Measurements from ENCODE around the gene CLIC6. TPM values are rescaled to one million over a fixed set of nuclear protein-coding genes. Genes with fewer than 3 reads are reported as not detected.

The CLIC6 gene
- total and polyA plus RNA-seq, 9 of the 15 experiments (the other 6 are each of a cell fraction or from before 2014, with no cell fraction given): not detected

DNA sequence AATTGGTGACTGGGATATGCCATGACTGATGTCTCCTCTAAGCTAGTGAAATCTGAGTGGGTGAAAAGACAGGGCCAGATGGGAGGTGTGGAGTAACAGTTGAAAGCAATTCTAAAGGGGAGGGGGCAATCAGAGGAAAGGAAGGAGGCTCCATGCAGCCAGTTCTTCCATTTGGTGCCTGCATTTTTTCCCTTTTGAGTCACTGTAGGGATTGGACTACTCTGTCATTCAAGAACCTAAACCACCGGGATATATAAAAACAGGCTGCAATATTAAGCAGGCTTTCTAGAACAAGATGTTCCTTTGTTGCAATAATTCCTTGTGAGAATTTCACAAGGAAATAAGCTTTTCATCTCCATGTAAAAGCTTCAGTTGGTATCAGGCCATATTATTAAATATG is 18.3 kb downstream of the CLIC6 start (continued):
- TF ChIP-seq E2F5 (CRISPR knock-in tag; IDR thresholded peaks at IDR 0.05) (no peak), ZNF79 (CRISPR knock-in tag; IDR thresholded peaks at IDR 0.05; ENCODE audit: low read depth) (no peak), JUND (IDR thresholded peaks at IDR 0.05; ENCODE audit: borderline replicate concordance, low read depth, low read length) (no peak), JUND (tag; IDR thresholded peaks at IDR 0.05; ENCODE audit: borderline replicate concordance, low read depth, low read length) (no peak), HNRNPH1 (optimal IDR thresholded peaks at IDR 0.05; ENCODE audit: low read depth, low read length) (no peak), FOXK1 (CRISPR knock-in tag; IDR thresholded peaks at IDR 0.05; ENCODE audit: borderline replicate concordance) (no peak), STAT6 (CRISPR knock-in tag; IDR thresholded peaks at IDR 0.05) (no peak)

- Histone ChIP-seq H3K36me3 (ENCODE audit: control insufficient read depth, insufficient read depth, low read length) (no peaks in the 10 kb centered on the region), H2AFZ (ENCODE audit: low read depth, low read length) (no peak overlapping the region), H4K20me1 (replicated peaks; ENCODE audit: control insufficient read depth, insufficient read depth, low read length) (0 out of 2 replicates have a peak, but pooled peaks cover 4% of the 10 kb centered on the region), H3K4me3 (no peak overlapping the region), H3K4me1 (replicated peaks in 1 of 2; ENCODE audit: control insufficient read depth in 2 of 2, insufficient read depth in 2 of 2, low read length in 2 of 2) (no peaks in the 10 kb centered on the region), H3K27ac (ENCODE audit: extremely low read depth, low read depth, low read length) (no peak overlapping the region), H3K9ac (ENCODE audit: insufficient read depth in 1 of 2, low read depth in 2 of 2, low read length in 2 of 2) (no peak overlapping the region), H3K4me2 (ENCODE audit: insufficient read depth, low read length) (no peak overlapping the region), H3K27me3 (ENCODE audit: control insufficient read depth in 2 of 2, insufficient read depth in 2 of 2, low read length in 2 of 2) (peaks cover 25% of the 10 kb centered on the region in 2 experiments), H3K9me1 (ENCODE audit: control insufficient read depth, insufficient read depth, low read length) (no peaks in the 10 kb centered on the region), H3K79me2 (ENCODE audit: control insufficient read depth, insufficient read depth, low read length) (no peaks in the 10 kb centered on the region), H3K9me3 (replicated peaks; ENCODE audit: control insufficient read depth, insufficient read depth, low read depth, low read length) (no peaks in the 10 kb centered on the region)
- intact Hi-C loops (cut with micrococcal nuclease) (no loop called here), in situ Hi-C loops (cut with MboI) (no loop called here)
- no peak for FAIRE-seq
- ChIA-PET CTCF (ENCODE audit: low intra/inter-chr PET ratio) (no interaction called here), POLR2A (interaction anchor here (0.5 to 0.7 kb wide), 2 partner anchors 11 to 198 kb away, joined by 3 read pairs; no protein-coding TSS in a partner anchor)
- no TSS peak for BruUV-seq (replicated peaks)
- ATAC-seq: no peak
- WGBS (ENCODE audit: insufficient coverage, low coverage, missing lambda C conversion rate): 2% methylated on average over 2 of the region's 2 CpGs
- no peak for DNase-seq (ENCODE audit: extremely low read depth in 1 of 4, low spot score in 3 of 4)
- TF ChIP-seq FOXK1 (CRISPR knock-in tag; IDR thresholded peaks at IDR 0.05; ENCODE audit: borderline replicate concordance): no peak
- TF ChIP-seq ZNF445 (CRISPR knock-in tag; IDR thresholded peaks at IDR 0.05; ENCODE audit: low read depth): no peak
- no peak for TF ChIP-seq GTF2A2 (tag; IDR thresholded peaks at IDR 0.05)
- no peak for TF ChIP-seq RBM39 (optimal IDR thresholded peaks at IDR 0.05; ENCODE audit: low read depth, low read length)
- TF ChIP-seq PRPF4 (IDR thresholded peaks at IDR 0.05; ENCODE audit: insufficient read depth, low read depth, low read length, poor library complexity, severe bottlenecking): no peak
- no peak for TF ChIP-seq NONO (IDR thresholded peaks at IDR 0.05; ENCODE audit: low read depth in 2 of 2, low read length in 1 of 2)
- no peak for TF ChIP-seq FOXP1 (CRISPR knock-in tag; IDR thresholded peaks at IDR 0.05)
- no peak for TF ChIP-seq MYNN (IDR thresholded peaks at IDR 0.05)
- TF ChIP-seq MYNN (CRISPR knock-in tag; IDR thresholded peaks at IDR 0.05): no peak
- TF ChIP-seq ZSCAN29 (IDR thresholded peaks at IDR 0.05): no peak
- TF ChIP-seq ELK1 (CRISPR knock-in tag; IDR thresholded peaks at IDR 0.05): no peak
These were observed 19.0 kb downstream of the CLIC6 start for GRCh38 chr21:34687745-34688144.
